LNCaP clone FGC (cell line): ENCODE data around the gene GAL.

Experiments
- DNase-seq: peaks from one replicate; pipeline ENCODE4 v3.0.0-alpha.2; 2011; ENCODE audit warnings: low read depth
- H3K4me3 ChIP-seq: 2 replicates; pipeline ENCODE4 v1.5.1; 2011; ENCODE audit warnings: mild to moderate bottlenecking, low read depth, low read length, control low read depth
- CTCF ChIP-seq: IDR thresholded peaks from 2 replicates; pipeline ENCODE4 v1.5.1; 2012; ENCODE audit warnings: mild to moderate bottlenecking; ENCODE audit not compliant: control insufficient read depth, insufficient read depth; ENCODE audit errors: extremely low read depth

Gene GAL

GRCh38 chr11:68689737-68690625 is 5.6 kb downstream of the GAL start:
- DNase-seq: no peak
- H3K4me3 ChIP-seq: no peak overlapping the region
- no peak for TF ChIP-seq CTCF

- no peak for DNase-seq
- no peak overlapping the region for H3K4me3 ChIP-seq
- 0 out of 2 replicates have a peak, but pooled peaks have one; percentile 6 for TF ChIP-seq CTCF
Observed at GRCh38 chr11:68690671-68691401, 6.5 kb downstream of the GAL start.

- H3K4me3 ChIP-seq: no peak overlapping the region
- no peak for TF ChIP-seq CTCF
- no peak for DNase-seq
Observed at GRCh38 chr11:68691402-68691784, 7.0 kb downstream of the GAL start.

GRCh38 chr11:68692115-68692514 is 7.8 kb downstream of the GAL start:
- no peak overlapping the region for H3K4me3 ChIP-seq
- no peak for DNase-seq
- no peak for TF ChIP-seq CTCF

GRCh38 chr11:68692871-68693483 is 8.6 kb downstream of the GAL start:
- no peak for DNase-seq
- TF ChIP-seq CTCF: no peak

GRCh38 chr11:68693484-68693882 is 9.1 kb downstream of the GAL start:
- TF ChIP-seq CTCF: no peak
- no peak overlapping the region for H3K4me3 ChIP-seq
- DNase-seq: no peak

More at GRCh38 chr11:68692871-68693483, 8.6 kb downstream of the GAL start:
- no peak overlapping the region for H3K4me3 ChIP-seq
